Esophagus (tissue), 2 donors: Measurements from ENCODE around the gene RBM19. TPM values are rescaled to one million over a fixed set of nuclear protein-coding genes. Genes with fewer than 3 reads are reported as not detected.

Experiments
- H3K27ac ChIP-seq, 2 donors: one replicate each; pipeline ENCODE4 v1.5.1; 2013; ENCODE audit warnings: low read depth in 2 of 2, mild to moderate bottlenecking in 2 of 2, inconsistent platforms in 1 of 2, low read length in 1 of 2, moderate library complexity in 1 of 2
- H3K27me3 ChIP-seq, 2 donors: one replicate each; pipeline ENCODE4 v1.6.1; 2013; ENCODE audit warnings: low read length in 2 of 2, control low read depth in 1 of 2, mild to moderate bottlenecking in 1 of 2; ENCODE audit not compliant: insufficient read depth in 2 of 2, control insufficient read depth in 1 of 2
- H3K36me3 ChIP-seq, 2 donors: one replicate each; pipeline ENCODE4 v1.6.1; 2013; ENCODE audit warnings: low read length in 1 of 2; ENCODE audit not compliant: control insufficient read depth in 2 of 2, insufficient read depth in 2 of 2
- H3K4me1 ChIP-seq, 2 donors: one replicate each; pipeline ENCODE4 v1.6.1; 2013; ENCODE audit warnings: low read length in 1 of 2; ENCODE audit not compliant: control insufficient read depth in 2 of 2, insufficient read depth in 2 of 2
- H3K4me3 ChIP-seq, 2 donors: one replicate each; pipeline ENCODE4 v1.5.1; 2013; ENCODE audit warnings: low read length in 2 of 2, mild to moderate bottlenecking in 2 of 2, low read depth in 1 of 2, moderate library complexity in 1 of 2
- H3K9me3 ChIP-seq, 2 donors: one replicate each; pipeline ENCODE4 v1.6.1; 2013; ENCODE audit warnings: mild to moderate bottlenecking in 2 of 2, low read depth in 1 of 2, low read length in 1 of 2, moderate library complexity in 1 of 2; ENCODE audit not compliant: control insufficient read depth in 2 of 2, insufficient read depth in 1 of 2
- whole genome bisulfite sequencing, 2 donors: extraction: QIAGEN DNeasy Blood & Tissue Kit; methylation state at CpG; one replicate each; pipeline ENCODE4 v1.1.7; 2013; 5-methylcytosine and 5-hydroxymethylcytosine counted together
- polyA plus RNA-seq, 2 donors: library from polyadenylated mRNA; stranded (reverse); fragments of 200-250 nt; gene quantifications; one replicate each; pipeline ENCODE4 v1.2.3, GENCODE V29; 2013
- donor health status: healthy with polysubstance abuse.
- donor health status: Bipolar disorder and iron deficiency.

Gene RBM19
- polyA plus RNA-seq, 2 donors: 10.2 to 18.5 TPM

DNA sequence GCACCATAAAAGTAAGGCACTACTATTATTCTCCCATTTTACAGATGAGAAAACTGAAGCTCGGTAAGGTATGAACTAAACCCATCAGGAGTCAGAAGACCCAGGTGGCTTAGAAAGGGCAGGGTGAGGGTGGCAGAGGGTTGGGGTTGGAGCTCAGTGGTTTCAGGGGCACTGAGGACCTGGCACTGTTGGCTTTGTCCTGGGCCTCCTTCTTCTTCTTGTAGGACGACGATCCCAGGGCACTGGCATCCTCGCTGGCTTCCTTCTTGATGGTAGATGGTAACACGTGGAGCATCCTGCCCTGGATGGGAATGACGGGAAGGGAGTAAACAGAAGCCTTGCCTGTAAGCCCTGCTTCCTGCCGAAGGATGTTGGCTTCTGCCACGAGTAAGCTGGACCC lies 19.9 kb downstream of the RBM19 start:
- Histone ChIP-seq H3K9me3 (no peaks in the 10 kb centered on the region), H3K4me1 (no peaks in the 10 kb centered on the region), H3K36me3 (peaks cover 43 to 63% of the 10 kb centered on the region in 2 donors), H3K4me3 (no peak overlapping the region), H3K27me3 (no peaks in the 10 kb centered on the region), H3K27ac (no peak overlapping the region)
- WGBS, 2 donors: 91 to 96% methylated on average over 8 of the region's 8 CpGs

DNA sequence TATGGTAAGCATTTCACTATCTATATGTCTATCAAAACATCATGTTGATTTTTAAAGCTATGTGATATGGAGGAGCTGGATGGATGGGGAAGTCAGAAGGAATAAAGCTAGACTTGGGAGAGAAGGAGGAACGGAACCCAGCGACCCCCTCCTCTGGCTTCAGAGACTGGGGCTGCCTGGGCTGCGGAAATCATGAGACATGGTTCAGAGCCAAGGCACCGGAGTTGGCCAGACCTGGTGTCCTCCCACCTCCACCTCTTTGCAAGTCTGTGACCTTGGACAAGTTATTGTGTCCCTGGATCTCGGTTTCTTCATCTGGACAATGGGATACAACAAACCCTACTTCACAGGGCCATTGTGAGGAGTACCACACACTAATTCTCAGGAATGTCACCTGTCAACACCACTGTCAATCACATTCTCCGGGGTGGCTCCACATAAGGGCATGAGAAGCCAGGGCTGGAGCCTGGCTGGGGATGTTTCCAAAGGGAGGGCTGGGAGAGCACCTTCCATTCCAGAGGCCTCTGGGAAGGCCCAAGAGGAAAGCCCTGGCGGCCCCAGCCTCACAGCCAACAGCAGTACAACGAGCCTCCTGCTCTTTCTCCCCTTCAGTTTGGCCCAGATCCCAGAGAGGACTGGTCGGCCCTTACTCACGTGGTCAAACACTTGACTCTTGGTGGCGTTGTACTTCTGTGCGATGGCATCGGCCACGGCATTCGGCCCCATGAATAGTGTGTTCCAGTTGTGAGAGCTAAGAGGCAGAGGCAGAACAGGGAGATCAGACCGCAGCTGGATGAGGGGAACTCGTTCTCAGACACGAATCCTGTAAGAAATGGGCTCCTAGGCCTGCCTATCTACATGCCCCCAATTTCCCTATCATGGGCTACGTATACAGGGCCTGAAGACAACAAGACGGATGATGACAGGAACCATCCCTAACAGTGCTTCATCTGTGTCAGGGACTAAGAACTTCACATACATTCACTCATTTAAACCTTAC lies 20.7 kb downstream of the RBM19 start:
- no peak overlapping the region for H3K4me3 ChIP-seq
- peaks cover 45 to 61% of the 10 kb centered on the region in 2 donors for H3K36me3 ChIP-seq
- H3K4me1 ChIP-seq: no peaks in the 10 kb centered on the region
- H3K27me3 ChIP-seq: no peaks in the 10 kb centered on the region
- no peaks in the 10 kb centered on the region for H3K9me3 ChIP-seq
- WGBS, 2 donors: 92% methylated on average over 20 of the region's 20 CpGs
- no peak overlapping the region for H3K27ac ChIP-seq

GRCh38 chr12:113942209-113942608 lies 23.9 kb downstream of the RBM19 start:
- 89 to 95% methylated on average over 15 of the region's 15 CpGs for WGBS, 2 donors
- no peak overlapping the region for H3K27ac ChIP-seq
- peaks cover 29 to 54% of the 10 kb centered on the region in 2 donors for H3K36me3 ChIP-seq
- H3K27me3 ChIP-seq: no peaks in the 10 kb centered on the region
- no peaks in the 10 kb centered on the region for H3K4me1 ChIP-seq
- no peaks in the 10 kb centered on the region for H3K9me3 ChIP-seq
- H3K4me3 ChIP-seq: no peak overlapping the region

GRCh38 chr12:113941208-113941486 lies 25.0 kb downstream of the RBM19 start:
- WGBS, 2 donors: 96% methylated on average over 1 of the region's 1 CpG
- H3K4me3 ChIP-seq: no peak overlapping the region
- peaks cover 30 to 48% of the 10 kb centered on the region in 2 donors for H3K36me3 ChIP-seq
- H3K27me3 ChIP-seq: no peaks in the 10 kb centered on the region
- no peaks in the 10 kb centered on the region for H3K9me3 ChIP-seq
- no peak overlapping the region for H3K27ac ChIP-seq
- no peaks in the 10 kb centered on the region for H3K4me1 ChIP-seq

GRCh38 chr12:113940357-113941207 lies 25.5 kb downstream of the RBM19 start:
- H3K9me3 ChIP-seq: no peaks in the 10 kb centered on the region
- no peaks in the 10 kb centered on the region for H3K4me1 ChIP-seq
- H3K27me3 ChIP-seq: no peaks in the 10 kb centered on the region
- H3K4me3 ChIP-seq: no peak overlapping the region
- 82 to 85% methylated on average over 11 of the region's 11 CpGs for WGBS, 2 donors
- peaks cover 29 to 43% of the 10 kb centered on the region in 2 donors for H3K36me3 ChIP-seq
- no peak overlapping the region for H3K27ac ChIP-seq

- H3K4me1 ChIP-seq: no peaks in the 10 kb centered on the region
- H3K4me3 ChIP-seq: no peak overlapping the region
- no peak overlapping the region for H3K27ac ChIP-seq
- 94 to 96% methylated on average over 10 of the region's 10 CpGs for WGBS, 2 donors
- no peaks in the 10 kb centered on the region for H3K27me3 ChIP-seq
- no peaks in the 10 kb centered on the region for H3K9me3 ChIP-seq
- H3K36me3 ChIP-seq: peaks cover 22 to 42% of the 10 kb centered on the region in 2 donors
Measured at GRCh38 chr12:113939867-113940266, 26.3 kb downstream of the RBM19 start.

- Histone ChIP-seq H3K36me3 (peaks cover 22 to 43% of the 10 kb centered on the region in 2 donors), H3K4me3 (no peak overlapping the region), H3K27me3 (no peaks in the 10 kb centered on the region), H3K4me1 (no peaks in the 10 kb centered on the region), H3K9me3 (no peaks in the 10 kb centered on the region), H3K27ac (no peak overlapping the region)
- WGBS, 2 donors: 87 to 95% methylated on average over 5 of the region's 5 CpGs
Measured at GRCh38 chr12:113938471-113938870, 27.7 kb downstream of the RBM19 start.

DNA sequence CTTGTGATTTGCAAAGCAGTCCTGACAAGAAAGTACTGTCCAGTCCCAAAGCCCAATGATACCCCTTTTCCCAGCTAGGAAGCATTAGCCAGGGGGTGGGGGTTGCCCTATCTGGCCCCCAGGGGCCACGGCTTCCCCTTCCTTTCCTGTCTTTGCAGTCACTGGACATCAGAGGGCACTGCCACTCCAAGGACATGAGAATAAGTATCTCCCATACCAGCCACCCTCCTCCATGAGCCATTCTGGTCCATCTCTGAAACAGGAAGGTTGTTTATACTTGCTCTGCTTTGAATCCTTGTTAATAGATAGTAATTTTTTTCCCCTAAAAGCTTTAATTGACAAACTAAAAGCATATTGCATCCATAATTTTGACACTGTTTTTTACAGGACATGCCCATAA lies 29.7 kb downstream of the RBM19 start:
- Histone ChIP-seq H3K27ac (no peak overlapping the region), H3K36me3 (peaks cover 16 to 32% of the 10 kb centered on the region in 2 donors), H3K4me1 (no peaks in the 10 kb centered on the region), H3K4me3 (no peak overlapping the region), H3K27me3 (no peaks in the 10 kb centered on the region), H3K9me3 (no peaks in the 10 kb centered on the region)
- WGBS, 2 donors: 79 to 83% methylated on average over 1 of the region's 1 CpG

DNA sequence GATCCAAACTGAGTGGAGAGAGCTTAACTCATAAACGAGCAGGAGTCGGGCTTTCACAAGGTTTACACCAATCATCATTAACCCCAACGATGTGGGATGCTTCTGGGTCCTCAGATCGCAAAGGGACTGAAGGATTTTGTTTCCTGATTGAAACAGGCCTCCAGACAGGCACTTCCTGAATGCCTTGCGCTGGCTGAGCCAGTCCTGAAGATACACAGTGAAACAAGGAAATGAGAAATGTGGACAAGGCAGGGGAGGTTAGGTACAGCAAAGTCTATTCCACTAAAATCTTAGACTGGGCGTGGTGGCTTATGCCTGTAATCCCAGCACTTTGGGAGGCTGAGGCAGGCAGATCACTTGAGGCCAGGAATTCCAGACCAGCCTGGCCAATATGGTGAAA lies 30.7 kb downstream of the RBM19 start:
- Histone ChIP-seq H3K36me3 (peaks cover 13 to 35% of the 10 kb centered on the region in 2 donors), H3K27me3 (no peaks in the 10 kb centered on the region), H3K9me3 (no peaks in the 10 kb centered on the region), H3K4me3 (no peak overlapping the region), H3K4me1 (no peaks in the 10 kb centered on the region), H3K27ac (no peak overlapping the region)
- WGBS, 2 donors: 76 to 77% methylated on average over 6 of the region's 6 CpGs
